ENCODE measurements around the gene ELL.

DNA sequence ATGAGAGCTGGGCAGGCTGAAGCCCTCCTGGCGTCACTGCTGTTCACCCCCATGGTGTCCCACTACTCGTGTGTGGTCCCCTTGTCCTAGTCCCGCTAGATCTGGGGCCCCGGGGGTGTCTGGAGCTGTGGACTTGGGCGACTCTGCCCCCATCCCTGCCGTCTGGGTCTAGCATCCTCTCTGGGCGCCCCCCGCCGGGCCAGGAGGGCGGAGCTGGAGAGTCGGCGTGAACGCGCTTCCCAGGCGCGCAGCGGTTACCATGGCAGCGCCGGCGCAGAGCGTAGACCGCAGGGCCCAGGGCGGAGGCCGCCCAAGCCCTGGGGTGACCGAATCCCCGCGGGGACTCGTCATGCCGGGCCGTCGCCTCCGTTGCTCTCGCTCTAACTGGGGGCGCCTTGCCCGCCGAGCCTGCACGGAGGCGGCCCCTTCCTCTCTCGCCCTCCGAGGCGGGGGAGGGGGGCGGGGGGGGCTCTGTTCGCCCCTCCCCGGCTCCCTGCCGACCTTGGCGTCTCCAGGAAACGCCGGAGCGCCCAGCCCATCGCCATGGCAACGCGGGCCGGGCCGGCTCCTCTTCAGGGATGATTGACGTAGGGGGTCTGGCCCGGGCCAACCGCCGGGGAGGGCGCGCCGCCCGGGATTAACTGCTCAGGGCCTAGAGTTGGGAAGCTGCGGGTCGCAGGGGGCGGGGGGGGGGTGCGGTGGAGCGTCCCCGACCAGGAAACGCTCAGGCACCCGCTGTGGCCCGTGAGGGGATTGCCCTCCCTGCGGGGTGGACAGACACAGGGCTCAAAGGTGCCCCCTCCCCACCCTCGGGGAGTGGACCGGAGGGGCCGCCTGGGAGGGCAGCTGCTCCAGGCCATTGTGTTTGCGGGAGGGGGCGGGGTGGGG, 92.8 kb downstream of the ELL start:
- TF ChIP-seq EZH2 (IDR thresholded peaks at IDR 0.05) (no peak), POLR2AphosphoS5 (IDR thresholded peaks at IDR 0.05; ENCODE audit: borderline replicate concordance, low read depth, low read length) (no peak), FOXP2 (optimal IDR thresholded peaks at IDR 0.05; ENCODE audit: control extremely low read depth, extremely low read length, insufficient read depth) (peak; percentile 75)

All from SK-N-MC (cell line).